Ascending aorta (tissue), 2 donors: Measurements from ENCODE around the gene ZBTB11. TPM values are rescaled to one million over a fixed set of nuclear protein-coding genes. Genes with fewer than 3 reads are reported as not detected.
"Not testable (repeated sequence)": the region's sequence is repeated elsewhere in the genome, so short reads cannot be mapped to it uniquely, and the experiment has no call there.

Experiments used
- DNase-seq, 2 donors: peaks; one replicate each; pipeline ENCODE4 v3.0.0-alpha.2; 2019; ENCODE audit warnings: low spot score in 2 of 2
- H3K27ac ChIP-seq, 2 donors: fragments of 200-600 bp; sonication (generic); one replicate each; pipeline ENCODE4 v1.5.1; 2016 to 2017; ENCODE audit warnings: mild to moderate bottlenecking in 1 of 2
- H3K27me3 ChIP-seq: fragments of 200-600 bp; sonication (generic); one replicate; pipeline ENCODE4 v1.5.1; 2017
- H3K36me3 ChIP-seq, 2 donors: fragments of 200-600 bp; sonication (generic); one replicate each; pipeline ENCODE4 v1.5.1; 2016
- H3K4me1 ChIP-seq, 2 donors: fragments of 200-600 bp; sonication (generic); one replicate each; pipeline ENCODE4 v1.5.1; 2016 to 2017; ENCODE audit warnings: mild to moderate bottlenecking in 1 of 2
- H3K4me3 ChIP-seq, 2 donors: fragments of 200-600 bp; sonication (generic); one replicate each; pipeline ENCODE4 v1.5.1; 2016 to 2017; ENCODE audit warnings: mild to moderate bottlenecking in 1 of 2
- H3K9me3 ChIP-seq, 2 donors: fragments of 200-600 bp; sonication (generic); one replicate each; pipeline ENCODE4 v1.5.1; 2016
- intact Hi-C: fragments of 100-400 bp; cut with DNase I; formaldehyde crosslinking; loops from one replicate; pipeline ENCODE4 v1.15.1; 2023
- total RNA-seq: library from RNA; depleted of rRNA; stranded (reverse); fragments of >200 nt; gene quantifications from one replicate; pipeline ENCODE4 v1.1.0, GENCODE V29; 2016
- TF ChIP-seq, protein P1 (sequence below), 3 experiments: fragments of 200-600 bp in 2 of 3; fragments of 450-650 bp in 1 of 3; sonication (generic) in 2 of 3; IDR thresholded peaks; one replicate each; pipeline ENCODE4 v1.5.1; 2016 to 2019; ENCODE audit warnings: antibody characterized with exemption in 3 of 3, mild to moderate bottlenecking in 1 of 3, moderate library complexity in 1 of 3

Gene ZBTB11
- total RNA-seq, 1 donor from 2014 or later: 16.5 TPM

DNA sequence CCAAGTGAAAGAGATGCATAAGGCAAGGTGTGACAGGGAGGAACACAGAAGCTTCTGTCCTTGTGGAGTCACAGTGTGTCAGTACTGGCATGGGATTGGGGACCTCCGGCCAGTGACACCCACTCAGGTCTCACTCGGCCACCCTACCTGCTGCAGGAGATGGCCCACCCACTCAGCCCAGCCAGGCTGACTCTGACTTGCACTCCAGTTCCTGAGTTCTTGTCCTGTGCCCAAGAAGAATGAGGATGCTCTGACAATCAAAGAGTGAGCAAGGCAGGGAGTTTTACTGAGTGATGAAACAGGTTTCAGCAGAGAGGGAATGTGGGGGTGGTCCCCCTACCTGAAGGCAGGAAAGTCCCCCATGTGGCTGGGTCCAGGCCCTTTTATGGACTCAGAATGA, 52.1 kb downstream of the ZBTB11 start:
- H3K4me1 ChIP-seq: no peaks in the 10 kb centered on the region
- no peak for DNase-seq

DNA sequence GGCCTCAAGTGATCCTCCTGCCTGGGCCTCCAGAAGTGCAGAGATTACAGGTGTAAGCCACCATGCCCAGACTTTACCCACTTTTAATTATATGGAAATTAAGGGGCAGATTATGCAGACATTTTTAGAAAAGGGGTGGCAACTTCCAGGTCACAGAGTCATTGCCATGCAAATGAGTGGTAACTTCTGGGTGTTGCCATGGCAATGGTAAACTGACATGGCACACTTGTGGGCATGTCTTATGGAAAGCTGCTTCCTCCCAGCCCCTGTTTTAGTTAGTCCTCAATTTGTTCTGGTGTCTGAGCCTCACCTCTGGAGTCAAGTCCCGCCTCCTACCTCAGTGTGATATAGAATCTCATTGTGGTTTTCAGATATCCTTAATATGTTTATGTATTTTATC, 53.3 kb downstream of the ZBTB11 start:
- H3K27me3 ChIP-seq: no peaks in the 10 kb centered on the region
- H3K27ac ChIP-seq: no peak overlapping the region
- no peaks in the 10 kb centered on the region for H3K36me3 ChIP-seq
- no peaks in the 10 kb centered on the region for H3K4me1 ChIP-seq
- no peak overlapping the region for H3K4me3 ChIP-seq
- TF ChIP-seq, protein P1, sequence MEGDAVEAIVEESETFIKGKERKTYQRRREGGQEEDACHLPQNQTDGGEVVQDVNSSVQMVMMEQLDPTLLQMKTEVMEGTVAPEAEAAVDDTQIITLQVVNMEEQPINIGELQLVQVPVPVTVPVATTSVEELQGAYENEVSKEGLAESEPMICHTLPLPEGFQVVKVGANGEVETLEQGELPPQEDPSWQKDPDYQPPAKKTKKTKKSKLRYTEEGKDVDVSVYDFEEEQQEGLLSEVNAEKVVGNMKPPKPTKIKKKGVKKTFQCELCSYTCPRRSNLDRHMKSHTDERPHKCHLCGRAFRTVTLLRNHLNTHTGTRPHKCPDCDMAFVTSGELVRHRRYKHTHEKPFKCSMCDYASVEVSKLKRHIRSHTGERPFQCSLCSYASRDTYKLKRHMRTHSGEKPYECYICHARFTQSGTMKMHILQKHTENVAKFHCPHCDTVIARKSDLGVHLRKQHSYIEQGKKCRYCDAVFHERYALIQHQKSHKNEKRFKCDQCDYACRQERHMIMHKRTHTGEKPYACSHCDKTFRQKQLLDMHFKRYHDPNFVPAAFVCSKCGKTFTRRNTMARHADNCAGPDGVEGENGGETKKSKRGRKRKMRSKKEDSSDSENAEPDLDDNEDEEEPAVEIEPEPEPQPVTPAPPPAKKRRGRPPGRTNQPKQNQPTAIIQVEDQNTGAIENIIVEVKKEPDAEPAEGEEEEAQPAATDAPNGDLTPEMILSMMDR (IDR thresholded peaks at IDR 0.05): no peak
- no peaks in the 10 kb centered on the region for H3K9me3 ChIP-seq
- no peak for DNase-seq
- intact Hi-C loops: no loop called here

More for the DNA sequence above, 52.1 kb downstream of the ZBTB11 start:
- TF ChIP-seq, protein P1 (IDR thresholded peaks at IDR 0.05): no peak
- intact Hi-C loops: no loop called here
- Histone ChIP-seq H3K27me3 (no peaks in the 10 kb centered on the region), H3K9me3 (no peaks in the 10 kb centered on the region), H3K27ac (no peak overlapping the region), H3K36me3 (no peaks in the 10 kb centered on the region), H3K4me3 (no peak overlapping the region)

DNA sequence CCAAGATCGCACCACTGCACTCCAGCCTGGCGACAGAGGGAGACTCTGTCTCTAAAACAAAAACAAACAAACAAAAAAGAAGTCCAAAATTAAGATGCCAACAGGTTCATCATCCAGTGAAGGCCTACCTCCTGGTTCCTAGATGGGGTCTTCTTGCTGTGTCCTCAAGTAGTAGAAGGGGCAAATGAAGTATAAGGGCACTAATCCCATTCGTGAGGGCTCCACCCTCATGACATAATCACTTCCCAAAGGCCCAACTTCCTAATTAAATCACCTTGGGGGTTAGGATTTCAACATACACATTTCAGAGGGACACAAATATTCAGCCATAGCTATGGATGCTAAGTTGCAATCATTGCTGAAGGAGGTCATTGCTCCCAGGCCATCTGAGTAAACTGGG, 57.2 kb downstream of the ZBTB11 start:
- Histone ChIP-seq H3K4me3 (no peak overlapping the region), H3K9me3 (no peaks in the 10 kb centered on the region), H3K27me3 (no peaks in the 10 kb centered on the region), H3K4me1 (no peaks in the 10 kb centered on the region), H3K27ac (no peak overlapping the region), H3K36me3 (no peaks in the 10 kb centered on the region)
- DNase-seq: no peak
- intact Hi-C loops: no loop called here
- TF ChIP-seq, protein P1 (IDR thresholded peaks at IDR 0.05): no peak

DNA sequence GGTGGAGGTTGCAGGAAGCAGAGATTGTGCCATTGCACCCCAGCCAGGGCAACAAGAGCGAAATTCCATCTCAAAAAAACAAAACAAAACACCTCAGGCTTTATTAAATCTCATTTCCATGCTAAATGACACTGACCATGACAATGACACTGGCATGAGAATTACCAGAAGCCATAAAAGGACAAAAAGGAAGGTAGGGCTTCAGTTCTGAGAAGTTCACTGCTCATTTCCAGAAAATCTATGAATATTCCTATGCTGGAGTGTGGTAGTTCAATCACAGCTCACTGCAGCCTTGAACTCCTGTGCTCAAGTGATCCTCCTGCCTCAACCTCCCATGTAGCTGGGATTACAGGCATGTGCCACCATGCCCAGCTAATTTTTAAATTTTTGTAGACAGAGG, 58.2 kb downstream of the ZBTB11 start:
- TF ChIP-seq, protein P1 (IDR thresholded peaks at IDR 0.05): no peak
- no peaks in the 10 kb centered on the region for H3K9me3 ChIP-seq
- intact Hi-C loops: no loop called here
- no peaks in the 10 kb centered on the region for H3K36me3 ChIP-seq
- H3K4me3 ChIP-seq: no peak overlapping the region
- H3K27me3 ChIP-seq: no peaks in the 10 kb centered on the region
- DNase-seq: no peak
- H3K27ac ChIP-seq: no peak overlapping the region
- no peaks in the 10 kb centered on the region for H3K4me1 ChIP-seq

DNA sequence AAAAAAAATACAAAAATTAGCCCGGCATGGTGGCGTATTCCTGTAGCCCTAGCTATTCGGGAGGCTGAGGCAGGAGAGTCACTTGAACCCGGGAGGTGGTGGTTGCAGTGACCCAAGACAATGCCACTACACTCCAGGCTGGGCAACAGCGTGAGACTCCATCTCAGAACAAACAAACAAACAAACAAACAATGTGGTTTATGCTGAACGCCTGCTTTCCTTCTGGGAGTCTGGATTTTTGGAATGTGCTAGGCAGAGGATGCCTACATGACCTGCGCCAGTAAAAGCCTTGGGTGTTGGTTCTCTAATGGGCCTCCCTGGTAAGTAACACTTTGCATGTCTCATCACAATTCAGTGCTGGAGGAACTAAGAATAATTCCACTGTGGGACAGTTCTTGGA, 59.5 kb downstream of the ZBTB11 start:
- DNase-seq: no peak
- no peaks in the 10 kb centered on the region for H3K9me3 ChIP-seq
- no peak overlapping the region for H3K4me3 ChIP-seq
- intact Hi-C loops: no loop called here
- TF ChIP-seq, protein P1 (IDR thresholded peaks at IDR 0.05): no peak
- no peaks in the 10 kb centered on the region for H3K27me3 ChIP-seq
- no peaks in the 10 kb centered on the region for H3K36me3 ChIP-seq
- H3K4me1 ChIP-seq: no peaks in the 10 kb centered on the region
- no peak overlapping the region for H3K27ac ChIP-seq

DNA sequence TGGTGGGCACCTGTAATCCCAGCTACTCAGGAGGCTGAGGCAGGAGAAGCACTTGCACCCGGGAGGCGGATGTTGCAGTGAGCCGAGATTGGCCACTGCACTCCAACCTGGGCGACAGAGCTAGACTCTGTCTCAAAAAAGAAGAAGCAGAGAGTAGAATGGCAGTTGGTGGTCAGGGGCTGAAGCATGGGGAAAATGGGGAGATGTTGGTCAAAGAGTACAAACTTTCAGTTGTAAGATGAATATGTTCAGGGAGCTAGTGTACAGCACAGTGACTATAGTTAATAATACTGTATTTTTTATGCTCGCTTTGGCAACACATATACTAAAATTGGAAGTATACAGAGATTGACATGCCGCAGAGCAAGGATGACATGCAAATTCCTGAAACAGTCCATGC, 61.4 kb downstream of the ZBTB11 start:
- H3K27me3 ChIP-seq: no peaks in the 10 kb centered on the region
- H3K27ac ChIP-seq: no peak overlapping the region
- no peaks in the 10 kb centered on the region for H3K36me3 ChIP-seq
- H3K4me1 ChIP-seq: no peaks in the 10 kb centered on the region
- intact Hi-C loops: no loop called here
- TF ChIP-seq, protein P1 (IDR thresholded peaks at IDR 0.05): no peak
- DNase-seq: no peak
- no peak overlapping the region for H3K4me3 ChIP-seq
- no peaks in the 10 kb centered on the region for H3K9me3 ChIP-seq

DNA sequence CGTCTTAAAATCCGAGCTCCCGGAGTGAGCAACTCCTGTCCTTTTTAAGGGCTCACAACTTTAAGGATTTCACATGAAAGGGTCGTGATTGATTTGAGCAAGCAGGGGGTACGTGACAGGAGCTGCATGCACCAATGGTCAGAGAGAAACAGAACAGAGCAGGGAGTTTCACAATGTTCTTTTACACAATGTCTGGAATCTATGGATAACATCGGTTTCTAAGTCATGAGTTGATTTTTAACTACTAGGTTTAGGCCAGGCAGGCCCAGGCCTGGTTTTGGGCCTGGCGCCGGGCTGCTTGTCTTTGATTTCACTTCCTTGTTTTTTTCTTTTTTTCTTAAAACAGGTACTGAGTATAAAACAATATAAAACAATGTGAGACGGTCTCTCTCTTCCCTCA, 63.9 kb downstream of the ZBTB11 start:
- H3K4me1 ChIP-seq, H3K27ac ChIP-seq, H3K9me3 ChIP-seq, intact Hi-C loops, H3K4me3 ChIP-seq, H3K36me3 ChIP-seq, DNase-seq, H3K27me3 ChIP-seq: not testable (repeated sequence)
